Measurements from ENCODE around the gene EP300. TPM values are rescaled to one million over a fixed set of nuclear protein-coding genes. Genes with fewer than 3 reads are reported as not detected.
"Not testable (repeated sequence)": the region's sequence is repeated elsewhere in the genome, so short reads cannot be mapped to it uniquely, and the experiment has no call there.

EP300 gene
- total and polyA plus RNA-seq, 2 donors (not counting 1 experiment from before 2014, with no cell fraction given): 9.1 to 41.0 TPM

- Histone ChIP-seq H3K9me3 (ENCODE audit: control insufficient read depth, insufficient read depth, low read depth, low read length) (no peaks in the 10 kb centered on the region), H4K20me1 (ENCODE audit: control insufficient read depth, extremely low read depth, insufficient read depth, low read length) (no peaks in the 10 kb centered on the region), H3K4me3 (replicated peaks in 1 of 4; ENCODE audit: control extremely low read depth in 1 of 4, insufficient read depth in 1 of 4, low read depth in 3 of 4, low read length in 4 of 4) (no peak overlapping the region), H3K9ac (ENCODE audit: insufficient read depth, low read length) (no peak overlapping the region), H3K27ac (ENCODE audit: insufficient read depth, low read length) (no peak overlapping the region), H2AFZ (ENCODE audit: low read length) (no peak overlapping the region), H3K79me2 (ENCODE audit: control insufficient read depth, insufficient read depth, low read length) (no peaks in the 10 kb centered on the region), H3K4me2 (ENCODE audit: extremely low read depth, insufficient read depth, low read length) (no peak overlapping the region), H3K27me3 (ENCODE audit: control insufficient read depth, insufficient read depth, low read length) (no peaks in the 10 kb centered on the region), H3K36me3 (ENCODE audit: control insufficient read depth, insufficient read depth, low read length) (peaks cover 25% of the 10 kb centered on the region), H3K4me1 (ENCODE audit: control insufficient read depth, extremely low read depth, insufficient read depth, low read length) (no peaks in the 10 kb centered on the region)
- DNase-seq (ENCODE audit: low read depth in 2 of 2): no peak
- TF ChIP-seq EZH2 (IDR thresholded peaks at IDR 0.05; ENCODE audit: low read length, missing control alignments): no peak
- TF ChIP-seq, protein P1, sequence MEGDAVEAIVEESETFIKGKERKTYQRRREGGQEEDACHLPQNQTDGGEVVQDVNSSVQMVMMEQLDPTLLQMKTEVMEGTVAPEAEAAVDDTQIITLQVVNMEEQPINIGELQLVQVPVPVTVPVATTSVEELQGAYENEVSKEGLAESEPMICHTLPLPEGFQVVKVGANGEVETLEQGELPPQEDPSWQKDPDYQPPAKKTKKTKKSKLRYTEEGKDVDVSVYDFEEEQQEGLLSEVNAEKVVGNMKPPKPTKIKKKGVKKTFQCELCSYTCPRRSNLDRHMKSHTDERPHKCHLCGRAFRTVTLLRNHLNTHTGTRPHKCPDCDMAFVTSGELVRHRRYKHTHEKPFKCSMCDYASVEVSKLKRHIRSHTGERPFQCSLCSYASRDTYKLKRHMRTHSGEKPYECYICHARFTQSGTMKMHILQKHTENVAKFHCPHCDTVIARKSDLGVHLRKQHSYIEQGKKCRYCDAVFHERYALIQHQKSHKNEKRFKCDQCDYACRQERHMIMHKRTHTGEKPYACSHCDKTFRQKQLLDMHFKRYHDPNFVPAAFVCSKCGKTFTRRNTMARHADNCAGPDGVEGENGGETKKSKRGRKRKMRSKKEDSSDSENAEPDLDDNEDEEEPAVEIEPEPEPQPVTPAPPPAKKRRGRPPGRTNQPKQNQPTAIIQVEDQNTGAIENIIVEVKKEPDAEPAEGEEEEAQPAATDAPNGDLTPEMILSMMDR (conservative IDR thresholded peaks at IDR 0.05 in 1 of 2, IDR thresholded peaks at IDR 0.05 in 1 of 2; ENCODE audit: low read depth in 1 of 2, low read length in 2 of 2): no peak
Observed at GRCh38 chr22:41178425-41178975, 86.1 kb downstream of the EP300 start.

DNA sequence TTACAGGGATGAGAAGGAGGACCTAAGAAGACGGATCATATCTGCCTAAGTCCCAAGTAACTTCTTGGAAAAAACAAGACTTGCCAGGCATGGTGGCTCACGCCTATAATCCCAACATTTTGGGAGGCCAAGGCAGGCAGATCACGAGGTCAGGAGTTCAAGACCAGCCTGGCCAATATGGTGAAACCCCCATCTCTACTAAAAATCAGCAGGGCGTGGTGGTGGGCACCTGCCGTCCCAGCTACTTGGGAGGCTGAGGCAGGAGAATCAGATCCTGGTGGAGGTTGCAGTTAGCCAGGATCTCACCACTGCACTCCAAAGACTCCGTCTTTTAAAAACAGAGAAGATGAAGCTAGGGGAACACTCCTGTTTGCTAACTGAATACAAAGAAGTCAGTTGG is 88.0 kb downstream of the EP300 start:
- not testable (repeated sequence) for H4K20me1 ChIP-seq (ENCODE audit: control insufficient read depth, extremely low read depth, insufficient read depth, low read length); H2AFZ ChIP-seq (ENCODE audit: low read length); H3K27me3 ChIP-seq (ENCODE audit: control insufficient read depth, insufficient read depth, low read length); H3K4me2 ChIP-seq (ENCODE audit: extremely low read depth, insufficient read depth, low read length); DNase-seq (ENCODE audit: low read depth in 2 of 2); H3K4me3 ChIP-seq (replicated peaks in 1 of 4; ENCODE audit: control extremely low read depth in 1 of 4, insufficient read depth in 1 of 4, low read depth in 3 of 4, low read length in 4 of 4); H3K27ac ChIP-seq (ENCODE audit: insufficient read depth, low read length); H3K9me3 ChIP-seq (ENCODE audit: control insufficient read depth, insufficient read depth, low read depth, low read length); H3K79me2 ChIP-seq (ENCODE audit: control insufficient read depth, insufficient read depth, low read length); H3K9ac ChIP-seq (ENCODE audit: insufficient read depth, low read length); H3K4me1 ChIP-seq (ENCODE audit: control insufficient read depth, extremely low read depth, insufficient read depth, low read length)
- H3K36me3 ChIP-seq (ENCODE audit: control insufficient read depth, insufficient read depth, low read length): peaks cover 21% of the 10 kb centered on the region

DNA sequence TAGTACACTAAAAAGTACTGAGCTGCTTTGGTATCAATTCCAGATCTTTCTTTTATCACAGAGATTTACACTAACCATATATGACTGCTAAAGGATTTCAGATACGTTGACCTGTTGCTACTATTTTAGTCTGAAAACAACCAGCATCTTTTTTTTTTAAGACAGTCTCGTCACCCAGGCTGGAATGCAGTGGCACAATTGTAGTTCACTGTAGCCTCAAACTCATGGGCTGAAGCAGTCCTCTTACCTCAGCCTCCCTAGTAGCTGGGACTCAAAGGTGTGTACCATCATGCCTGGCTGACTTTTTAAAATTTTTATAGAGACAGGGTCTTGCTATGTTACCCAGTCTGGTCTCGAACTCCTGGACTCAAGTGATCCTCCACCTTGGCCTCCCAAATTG is 88.5 kb downstream of the EP300 start:
- no peaks in the 10 kb centered on the region for H3K4me1 ChIP-seq (ENCODE audit: control insufficient read depth, extremely low read depth, insufficient read depth, low read length)
- H3K79me2 ChIP-seq (ENCODE audit: control insufficient read depth, insufficient read depth, low read length): no peaks in the 10 kb centered on the region
- DNase-seq (ENCODE audit: low read depth in 2 of 2): no peak
- H3K9me3 ChIP-seq (ENCODE audit: control insufficient read depth, insufficient read depth, low read depth, low read length): no peaks in the 10 kb centered on the region
- TF ChIP-seq, protein P1 (conservative IDR thresholded peaks at IDR 0.05 in 1 of 2, IDR thresholded peaks at IDR 0.05 in 1 of 2; ENCODE audit: low read depth in 1 of 2, low read length in 2 of 2): no peak
- no peak for TF ChIP-seq EZH2 (IDR thresholded peaks at IDR 0.05; ENCODE audit: low read length, missing control alignments)
- peaks cover 19% of the 10 kb centered on the region for H3K36me3 ChIP-seq (ENCODE audit: control insufficient read depth, insufficient read depth, low read length)
- no peak overlapping the region for H3K9ac ChIP-seq (ENCODE audit: insufficient read depth, low read length)
- no peak overlapping the region for H3K4me3 ChIP-seq (replicated peaks in 1 of 4; ENCODE audit: control extremely low read depth in 1 of 4, insufficient read depth in 1 of 4, low read depth in 3 of 4, low read length in 4 of 4)
- H3K27me3 ChIP-seq (ENCODE audit: control insufficient read depth, insufficient read depth, low read length): no peaks in the 10 kb centered on the region
- H4K20me1 ChIP-seq (ENCODE audit: control insufficient read depth, extremely low read depth, insufficient read depth, low read length): no peaks in the 10 kb centered on the region
- no peak overlapping the region for H3K4me2 ChIP-seq (ENCODE audit: extremely low read depth, insufficient read depth, low read length)
- H3K27ac ChIP-seq (ENCODE audit: insufficient read depth, low read length): no peak overlapping the region
- H2AFZ ChIP-seq (ENCODE audit: low read length): no peak overlapping the region

Data from fibroblast of lung (primary cell).